Left renal pelvis (tissue), 4 donors: ENCODE measurements around the gene TMEM30A. TPM values are rescaled to one million over a fixed set of nuclear protein-coding genes. Genes with fewer than 3 reads are reported as not detected.

Experiments
- polyA plus RNA-seq, 4 donors: library from polyadenylated mRNA; unstranded; fragments of 120-200 nt; gene quantifications; one replicate each; pipeline ENCODE4 v1.2.1, GENCODE V29; 2013; ENCODE audit not compliant: insufficient read length in 4 of 4

The TMEM30A gene
- polyA plus RNA-seq, 4 donors, result 97.2 to 148 (median 127) TPM

Other genes with a start within 250 kb of the TMEM30A start
- gene COL12A1, start 78.7 kb downstream of the TMEM30A start, polyA plus RNA-seq, result 1,000 to 10,000 TPM in 1 of 4 donors, 100 to 1,000 TPM in 2, 10 to 100 TPM in 1; 63.7 to 1,684 (median 152) TPM
- 100 to 1,000 TPM; 206 to 303 (median 275) TPM for gene COX7A2, start 41.0 kb downstream of the TMEM30A start, polyA plus RNA-seq
- 1 to 10 TPM; 2.2 to 3.0 (median 2.8) TPM for gene FILIP1, start 209.0 kb upstream of the TMEM30A start, polyA plus RNA-seq